HepG2 (cell line): Measurements from ENCODE around the gene MTA2. TPM values are rescaled to one million over a fixed set of nuclear protein-coding genes. Genes with fewer than 3 reads are reported as not detected.
A peak's percentile ranks its signal among the peaks of the same experiment; 100 is the strongest.

Experiments used
- ATAC-seq: fragments of 200-7000 bp; cut with Tn5 transposase; 3 replicates; pipeline ENCODE4 v1.9.1; 2020; ENCODE audit warnings: mild to moderate bottlenecking, moderate library complexity
- BruUV-seq: library from RNA; stranded (reverse); fragments of 400-500 nt; replicated peaks from 2 replicates; lab custom pipeline; 2021; lab: Mats Ljungman, UMichigan
- CTCF ChIA-PET: fragments of 300-600 bp; formaldehyde crosslinking; extraction: SDS; loops from one replicate; lab custom pipeline; 2021; ENCODE audit warnings: low total read pairs, inconsistent platforms, low intra/inter-chr PET ratio; lab: Yijun Ruan, JAX
- POLR2A ChIA-PET: fragments of 350-600 bp; sonication (Branson Sonifier 250); formaldehyde crosslinking; loops from one replicate; lab custom pipeline; 2020; ENCODE audit warnings: antibody characterized with exemption, inconsistent platforms; lab: Yijun Ruan, JAX
- DNase-seq: peaks from one replicate; pipeline ENCODE4 v3.0.0-alpha.2; 2015; ENCODE audit warnings: low spot score
- FAIRE-seq: peaks from 3 replicates; lab custom pipeline; 2011; peaks lifted over from hg19 to GRCh38; lab: Jason Lieb, UNC
- H2AFZ ChIP-seq: one replicate; pipeline ENCODE4 v1.6.1; 2011; ENCODE audit warnings: low read length, inconsistent platforms
- H3K27ac ChIP-seq: fragments of 300-600 bp; 3 replicates; pipeline ENCODE4 v1.8.0; 2011; ENCODE audit warnings: mixed run types, mild to moderate bottlenecking, mixed read lengths, low read length, inconsistent platforms; ENCODE audit not compliant: insufficient read depth; ENCODE audit errors: extremely low read length
- H3K27me3 ChIP-seq, 2 experiments: fragments of 200-600 bp in 1 of 2; 2 replicates in 1 of 2; 3 replicates in 1 of 2; pipeline versions ENCODE4 v1.6.0 to v1.8.0; 2011; ENCODE audit warnings: low read length in 2 of 2, mild to moderate bottlenecking in 2 of 2, moderate library complexity in 2 of 2, inconsistent platforms in 1 of 2; ENCODE audit not compliant: insufficient read depth in 2 of 2, control insufficient read depth in 1 of 2
- H3K36me3 ChIP-seq, 2 experiments: fragments of 200-600 bp in 1 of 2; replicated peaks in 1 of 2; 2 replicates in 1 of 2; 3 replicates in 1 of 2; pipeline versions ENCODE4 v1.5.1 to v1.8.0; 2011; ENCODE audit warnings: low read length in 2 of 2, inconsistent platforms in 1 of 2; ENCODE audit not compliant: insufficient read depth in 2 of 2, control insufficient read depth in 1 of 2
- H3K4me1 ChIP-seq: 2 replicates; pipeline ENCODE4 v1.5.1; 2012; ENCODE audit warnings: low read length, inconsistent platforms; ENCODE audit not compliant: insufficient read depth
- H3K4me2 ChIP-seq: 2 replicates; pipeline ENCODE4 v1.6.0; 2011; ENCODE audit warnings: low read depth, low read length, inconsistent platforms
- H3K4me3 ChIP-seq, 3 experiments: fragments of 200-600 bp in 1 of 3; sonication (generic), shearing (Covaris generic) in 1 of 3; replicated peaks in 1 of 3; 2 replicates each; pipeline ENCODE4 v1.5.1; 2011 to 2016; ENCODE audit warnings: low read length in 3 of 3, inconsistent platforms in 2 of 3, low read depth in 2 of 3, mild to moderate bottlenecking in 2 of 3, control low read depth in 1 of 3, mixed read lengths in 1 of 3; ENCODE audit not compliant: insufficient read depth in 1 of 3
- H3K79me2 ChIP-seq: one replicate; pipeline ENCODE4 v1.6.1; 2011; ENCODE audit warnings: low read length, inconsistent platforms; ENCODE audit not compliant: insufficient read depth
- H3K9ac ChIP-seq: 2 replicates; pipeline ENCODE4 v1.6.0; 2011; ENCODE audit warnings: mild to moderate bottlenecking, low read depth, low read length, inconsistent platforms; ENCODE audit not compliant: insufficient read depth
- H3K9me3 ChIP-seq: 2 replicates; pipeline ENCODE4 v1.5.1; 2012; ENCODE audit warnings: mild to moderate bottlenecking, low read length
- H4K20me1 ChIP-seq: 2 replicates; pipeline ENCODE4 v1.6.0; 2011; ENCODE audit warnings: inconsistent platforms, mild to moderate bottlenecking, low read length, moderate library complexity; ENCODE audit not compliant: insufficient read depth
- ARID2 ChIP-seq: sonication (generic); formaldehyde crosslinking; IDR thresholded peaks from 2 replicates; pipeline ENCODE4 v1.8.1; 2022; ENCODE audit warnings: mild to moderate bottlenecking, missing genetic modification reagents, borderline replicate concordance
- ATF7 ChIP-seq, 2 experiments: fragments of 450-650 bp in 1 of 2; sonication (generic) in 1 of 2; formaldehyde crosslinking in 1 of 2; IDR thresholded peaks; 2 replicates each; pipeline versions ENCODE4 v1.4.0 to v1.6.1; 2016 to 2020; ENCODE audit warnings: antibody characterized with exemption in 1 of 2, mild to moderate bottlenecking in 1 of 2, missing genetic modification reagents in 1 of 2
- HNF4A ChIP-seq: sonication (generic); formaldehyde crosslinking; IDR thresholded peaks from 2 replicates; pipeline ENCODE4 v1.4.0; 2020; ENCODE audit warnings: missing genetic modification reagents
- NRL ChIP-seq: sonication (generic); formaldehyde crosslinking; IDR thresholded peaks from 2 replicates; pipeline ENCODE4 v1.5.0; 2020; ENCODE audit warnings: missing genetic modification reagents, mild to moderate bottlenecking, moderate library complexity, borderline replicate concordance
- POLR2A ChIP-seq, 2 experiments: IDR thresholded peaks; 2 replicates each; pipeline ENCODE4 v1.6.1; 2011; ENCODE audit warnings: low read depth in 2 of 2, low read length in 2 of 2, mild to moderate bottlenecking in 1 of 2, moderate library complexity in 1 of 2; ENCODE audit not compliant: insufficient read depth in 1 of 2
- POLR2AphosphoS5 ChIP-seq: IDR thresholded peaks from 2 replicates; pipeline ENCODE4 v1.6.1; 2012; ENCODE audit warnings: low read depth, low read length
- RBM22 ChIP-seq: fragments of 200-400 bp; formaldehyde crosslinking; optimal IDR thresholded peaks from 2 replicates; pipeline ENCODE3; 2017; ENCODE audit warnings: mild to moderate bottlenecking, low read length, moderate library complexity
- SMAD9 ChIP-seq: sonication (generic); formaldehyde crosslinking; IDR thresholded peaks from 2 replicates; pipeline ENCODE4 v1.5.1; 2020; ENCODE audit warnings: mild to moderate bottlenecking, missing genetic modification reagents
- ZFY ChIP-seq: sonication (generic); formaldehyde crosslinking; IDR thresholded peaks from 2 replicates; pipeline ENCODE4 v1.4.0; 2020; ENCODE audit warnings: missing genetic modification reagents
- ZNF577 ChIP-seq: sonication (generic); formaldehyde crosslinking; IDR thresholded peaks from 2 replicates; pipeline ENCODE4 v1.4.0; 2020; ENCODE audit warnings: mild to moderate bottlenecking, low read depth, missing genetic modification reagents, borderline replicate concordance
- ZNF629 ChIP-seq: sonication (generic); formaldehyde crosslinking; conservative IDR thresholded peaks from 2 replicates; pipeline ENCODE4 v1.5.0; 2020; ENCODE audit warnings: missing genetic modification reagents
- WGBS: methylation state at CpG from one replicate; pipeline ENCODE4 v1.1.6; 2017; ENCODE audit warnings: low lambda C conversion rate; 5-methylcytosine and 5-hydroxymethylcytosine counted together
- in situ Hi-C: cut with HindIII; loops from 2 replicates; pipeline ENCODE4 v1.10.0; 2017; ENCODE audit warnings: low pct_unique_long_range_greater_than_20kb; ENCODE audit not compliant: extremely low pct_ligation_motif_present
- intact Hi-C: fragments of 100-400 bp; cut with micrococcal nuclease; formaldehyde crosslinking; loops from one replicate; pipeline ENCODE4 v1.10.0; 2022; ENCODE audit not compliant: unreplicated experiment
- polyA plus RNA-seq, 8 experiments: library from polyadenylated mRNA; depleted of rRNA in 3 of 8; stranded (reverse) in 7 of 8; unstranded in 1 of 8; fragments of >200 nt; fragmentation: Illumina TruSeq in 4 of 8; extraction: Trizol in 4 of 8; gene quantifications; 2 replicates each; pipeline versions ENCODE4 v1.2.1 to v1.2.3, GENCODE V29; 2011 to 2016; ENCODE audit warnings: low read depth in 4 of 8, missing spikeins in 1 of 8, mixed read lengths in 1 of 8; ENCODE audit not compliant: insufficient read depth in 1 of 8
- total RNA-seq, 5 experiments: library from RNA; depleted of rRNA; stranded (reverse); fragments of >200 nt; fragmentation: Illumina TruSeq; extraction: Trizol; gene quantifications; 2 replicates each; pipeline ENCODE4 v1.2.3, GENCODE V29; 2016; ENCODE audit warnings: low read depth in 1 of 5
- TF ChIP-seq, protein P1 (sequence below): sonication (generic); formaldehyde crosslinking; IDR thresholded peaks from 2 replicates; pipeline ENCODE4 v1.5.1; 2020; ENCODE audit warnings: mild to moderate bottlenecking, missing genetic modification reagents, moderate library complexity

MTA2 gene
- total and polyA plus RNA-seq, 2 of the 13 experiments (the other 11 are each of a cell fraction or from before 2014, with no cell fraction given) = 14.0 to 70.0 TPM

GRCh38 chr11:62558669-62559068 is 43.0 kb downstream of the MTA2 start:
- intact Hi-C loops = no loop called here
- H3K4me2 ChIP-seq = no peak overlapping the region
- no peak for ATAC-seq
- ChIA-PET CTCF (interaction anchor here (2.4 kb wide), 1 partner anchor 16 kb away, joined by 10 read pairs; no protein-coding TSS in a partner anchor), POLR2A (interaction anchor here (0.7 to 1.6 kb wide), 5 partner anchors 12 to 60 kb away, joined by 3 to 5 read pairs (median 3); partner anchors contain the start of genes AHNAK, EEF1G and TUT1)
- no peak overlapping the region for H3K27ac ChIP-seq
- BruUV-seq = no TSS peak
- H3K4me3 ChIP-seq = no peak overlapping the region
- H3K79me2 ChIP-seq = peaks cover 3% of the 10 kb centered on the region
- TF ChIP-seq POLR2AphosphoS5 = no peak
- TF ChIP-seq POLR2A (IDR thresholded peaks at IDR 0.05; ENCODE audit: insufficient read depth in 1 of 2, low read depth in 2 of 2, low read length in 2 of 2) = peak in 1 of 2 experiments; percentile 23; a peak in 1 of 4 replicates
- peak; percentile 25 for TF ChIP-seq RBM22
- in situ Hi-C loops = loop anchor here (5.0 kb wide), 1 partner anchor 161 kb away; no protein-coding TSS in a partner anchor
- H3K27me3 ChIP-seq = no peaks in the 10 kb centered on the region
- no peak for DNase-seq
- peaks cover 10 to 51% of the 10 kb centered on the region in 2 experiments for H3K36me3 ChIP-seq
- no peak for FAIRE-seq
- no peaks in the 10 kb centered on the region for H3K9me3 ChIP-seq
- H3K4me1 ChIP-seq = peaks cover 70% of the 10 kb centered on the region
- no peak overlapping the region for H2AFZ ChIP-seq
- H3K9ac ChIP-seq = no peak overlapping the region
- WGBS = 98% methylated on average over 9 of the region's 9 CpGs
- H4K20me1 ChIP-seq = peaks cover 13% of the 10 kb centered on the region; the same call in 1 of the 2 replicates

DNA sequence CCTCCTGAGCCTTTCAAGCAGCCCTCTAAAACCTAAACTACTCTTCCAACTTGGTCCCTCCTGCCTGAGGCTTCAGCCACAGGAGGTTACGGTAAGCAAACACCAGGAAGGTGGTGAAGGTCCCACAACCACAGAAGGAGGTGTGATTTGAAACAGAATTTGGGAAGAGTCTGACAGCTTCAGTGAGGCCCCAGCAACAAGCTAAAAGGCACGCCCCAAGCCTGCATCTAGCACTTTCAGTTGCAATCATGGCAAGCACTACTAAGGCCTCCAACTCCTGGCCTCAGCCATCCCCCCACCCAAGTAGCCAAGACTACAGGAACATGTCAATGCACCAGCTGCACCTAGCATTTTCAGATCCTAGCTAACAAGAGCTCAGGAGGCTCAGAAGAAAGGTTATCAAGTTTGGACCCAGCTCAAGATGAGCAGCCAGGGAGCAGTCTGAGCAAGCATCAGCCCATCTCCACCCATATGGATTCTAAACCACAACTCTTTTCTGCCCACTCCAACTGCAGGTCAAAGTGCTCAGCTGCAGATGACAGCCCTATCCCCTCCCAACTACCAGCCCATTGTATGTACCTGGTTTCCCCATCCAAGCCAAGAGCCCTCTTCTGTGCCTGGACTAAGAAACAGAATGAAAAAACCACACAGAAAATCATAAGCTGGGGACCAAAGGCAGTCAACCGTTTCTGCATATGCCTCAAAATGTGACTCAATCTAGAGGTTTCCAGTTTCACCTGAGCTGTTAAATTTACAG is 44.6 kb downstream of the MTA2 start:
- intact Hi-C loops (no loop called here), in situ Hi-C loops (loop anchor here (5.0 kb wide), 1 partner anchor 160 kb away; no protein-coding TSS in a partner anchor)
- DNase-seq = no peak
- no TSS peak for BruUV-seq
- ATAC-seq = no peak
- H3K4me3 ChIP-seq = no peak overlapping the region
- CTCF ChIA-PET = no interaction called here
- peaks cover 10 to 35% of the 10 kb centered on the region in 2 experiments for H3K36me3 ChIP-seq
- H3K9ac ChIP-seq = no peak overlapping the region
- WGBS = 68% methylated on average over 2 of the region's 3 CpGs
- H3K9me3 ChIP-seq = no peaks in the 10 kb centered on the region
- no peaks in the 10 kb centered on the region for H3K27me3 ChIP-seq
- TF ChIP-seq NRL (CRISPR knock-in tag) (0 out of 2 replicates have a peak, but pooled peaks have one; percentile 30), ZFY (CRISPR knock-in tag) (peak; percentile 15; the same call in 1 of the 2 replicates), ATF7 (IDR thresholded peaks at IDR 0.05) (no peak), ATF7 (CRISPR knock-in tag; IDR thresholded peaks at IDR 0.05) (0 out of 2 replicates have a peak, but pooled peaks have one; percentile 3), ZNF629 (peak; percentile 56), RBM22 (peak; percentile 62), SMAD9 (no peak), ZNF577 (no peak), ARID2 (CRISPR knock-in tag) (0 out of 2 replicates have a peak, but pooled peaks have one; percentile 44), HNF4A (0 out of 2 replicates have a peak, but pooled peaks have one; percentile 19)
- TF ChIP-seq, protein P1, sequence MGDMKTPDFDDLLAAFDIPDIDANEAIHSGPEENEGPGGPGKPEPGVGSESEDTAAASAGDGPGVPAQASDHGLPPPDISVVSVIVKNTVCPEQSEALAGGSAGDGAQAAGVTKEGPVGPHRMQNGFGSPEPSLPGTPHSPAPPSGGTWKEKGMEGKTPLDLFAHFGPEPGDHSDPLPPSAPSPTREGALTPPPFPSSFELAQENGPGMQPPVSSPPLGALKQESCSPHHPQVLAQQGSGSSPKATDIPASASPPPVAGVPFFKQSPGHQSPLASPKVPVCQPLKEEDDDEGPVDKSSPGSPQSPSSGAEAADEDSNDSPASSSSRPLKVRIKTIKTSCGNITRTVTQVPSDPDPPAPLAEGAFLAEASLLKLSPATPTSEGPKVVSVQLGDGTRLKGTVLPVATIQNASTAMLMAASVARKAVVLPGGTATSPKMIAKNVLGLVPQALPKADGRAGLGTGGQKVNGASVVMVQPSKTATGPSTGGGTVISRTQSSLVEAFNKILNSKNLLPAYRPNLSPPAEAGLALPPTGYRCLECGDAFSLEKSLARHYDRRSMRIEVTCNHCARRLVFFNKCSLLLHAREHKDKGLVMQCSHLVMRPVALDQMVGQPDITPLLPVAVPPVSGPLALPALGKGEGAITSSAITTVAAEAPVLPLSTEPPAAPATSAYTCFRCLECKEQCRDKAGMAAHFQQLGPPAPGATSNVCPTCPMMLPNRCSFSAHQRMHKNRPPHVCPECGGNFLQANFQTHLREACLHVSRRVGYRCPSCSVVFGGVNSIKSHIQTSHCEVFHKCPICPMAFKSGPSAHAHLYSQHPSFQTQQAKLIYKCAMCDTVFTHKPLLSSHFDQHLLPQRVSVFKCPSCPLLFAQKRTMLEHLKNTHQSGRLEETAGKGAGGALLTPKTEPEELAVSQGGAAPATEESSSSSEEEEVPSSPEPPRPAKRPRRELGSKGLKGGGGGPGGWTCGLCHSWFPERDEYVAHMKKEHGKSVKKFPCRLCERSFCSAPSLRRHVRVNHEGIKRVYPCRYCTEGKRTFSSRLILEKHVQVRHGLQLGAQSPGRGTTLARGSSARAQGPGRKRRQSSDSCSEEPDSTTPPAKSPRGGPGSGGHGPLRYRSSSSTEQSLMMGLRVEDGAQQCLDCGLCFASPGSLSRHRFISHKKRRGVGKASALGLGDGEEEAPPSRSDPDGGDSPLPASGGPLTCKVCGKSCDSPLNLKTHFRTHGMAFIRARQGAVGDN (CRISPR knock-in tag) = peak; percentile 5; the same call in 1 of the 2 replicates
- TF ChIP-seq, all 625 proteins: peak for 8
- POLR2A ChIA-PET = interaction anchor here (1.0 to 2.7 kb wide), 5 partner anchors 9 to 156 kb away, joined by 3 to 18 read pairs (median 4); partner anchors contain the start of genes AHNAK, EEF1G and TUT1
- Histone ChIP-seq H3K4me1 (peaks cover 79% of the 10 kb centered on the region), H3K27ac (peak overlapping the region; percentile 44), H2AFZ (no peak overlapping the region), H3K4me2 (no peak overlapping the region), H3K79me2 (peaks cover 2% of the 10 kb centered on the region), H4K20me1 (peaks cover 8% of the 10 kb centered on the region; the same call in 1 of the 2 replicates)
- no peak for FAIRE-seq
